Activated T-helper 1 cell treated with anti-CD3 and anti-CD28 coated beads, Interleukin-12 subunit alpha, Interleukin-12 subunit beta, Interleukin-2, Interleukin-4 antibody, amounts not matched to agents 30 ng/mL and 10 ng/mL and 1 ng/mL, durations not matched to agents 14 hours and 24 hours and 36 hours (primary cell): Measurements from ENCODE around the gene C17orf67. TPM values are rescaled to one million over a fixed set of nuclear protein-coding genes. Genes with fewer than 3 reads are reported as not detected.
A peak's percentile ranks its signal among the peaks of the same experiment; 100 is the strongest.

Experiments
- DNase-seq: peaks from one replicate; pipeline ENCODE4 v3.0.0; 2021; ENCODE audit warnings: low spot score
- H3K27ac Mint-ChIP-seq: one replicate; pipeline ENCODE4 v1.8.0; 2021; ENCODE audit warnings: mild to moderate bottlenecking, mixed read lengths
- H3K27me3 Mint-ChIP-seq: one replicate; pipeline ENCODE4 v1.8.0; 2022; ENCODE audit warnings: mild to moderate bottlenecking, moderate library complexity, mixed read lengths; ENCODE audit not compliant: insufficient read depth
- H3K36me3 Mint-ChIP-seq: one replicate; pipeline ENCODE4 v1.8.0; 2021; ENCODE audit warnings: low read depth, mixed read lengths
- H3K4me1 Mint-ChIP-seq: one replicate; pipeline ENCODE4 v1.8.0; 2021; ENCODE audit warnings: low read depth, mixed read lengths
- H3K4me3 Mint-ChIP-seq: one replicate; pipeline ENCODE4 v1.8.0; 2021; ENCODE audit warnings: mild to moderate bottlenecking, moderate library complexity, mixed read lengths
- H3K9me3 Mint-ChIP-seq: one replicate; pipeline ENCODE4 v1.8.0; 2021; ENCODE audit warnings: mixed read lengths
- intact Hi-C: fragments of 100-400 bp; cut with micrococcal nuclease; formaldehyde crosslinking; loops from one replicate; pipeline ENCODE4 v1.15.1; 2024
- total RNA-seq: library from RNA; stranded (reverse); gene quantifications from 2 replicates; pipeline ENCODE4 v1.2.3, GENCODE V29; 2022

Gene C17orf67
- total RNA-seq, 1 donor from 2014 or later, result 3.1 TPM

DNA sequence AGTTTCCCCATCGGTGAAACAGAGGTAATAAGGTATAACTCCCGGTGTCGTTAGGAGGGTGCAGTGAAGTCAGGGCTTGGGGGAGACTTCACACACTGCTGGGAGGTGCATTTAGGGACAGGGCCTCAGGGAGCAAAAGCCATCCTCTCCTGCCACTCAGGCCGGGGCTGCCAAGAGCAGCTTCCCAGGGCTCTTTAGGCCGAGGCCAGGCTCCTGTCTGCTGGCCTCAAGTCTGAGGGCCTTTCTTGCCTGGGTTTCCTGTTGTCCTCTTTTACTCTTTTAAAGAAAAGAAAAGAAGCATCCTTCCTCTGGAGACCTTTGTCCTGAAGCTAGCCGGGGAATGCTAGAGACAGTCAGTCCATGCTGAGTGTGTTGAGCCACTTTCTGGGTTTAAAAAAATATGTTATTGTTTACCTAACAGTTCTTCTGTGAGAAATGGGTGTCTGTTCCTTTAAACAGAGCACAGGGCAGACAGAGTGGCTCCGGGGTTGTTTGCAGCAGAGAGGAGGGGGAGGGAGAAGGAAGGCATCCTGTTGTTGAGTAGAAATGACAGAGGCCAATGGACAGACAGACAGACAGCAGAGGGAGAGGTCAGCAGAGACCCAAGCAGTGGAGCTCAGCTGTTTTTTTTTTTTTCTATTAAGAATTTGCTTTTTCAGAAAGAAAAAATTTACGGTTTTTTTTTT, 79.1 kb downstream of the C17orf67 start:
- intact Hi-C loops, result no loop called here
- no peaks in the 10 kb centered on the region for H3K9me3 Mint-ChIP-seq
- H3K4me1 Mint-ChIP-seq, result peaks cover 44% of the 10 kb centered on the region
- peak; percentile 4 for DNase-seq
- no peak overlapping the region for H3K4me3 Mint-ChIP-seq
- peaks cover 3% of the 10 kb centered on the region for H3K27me3 Mint-ChIP-seq
- H3K36me3 Mint-ChIP-seq, result no peaks in the 10 kb centered on the region
- H3K27ac Mint-ChIP-seq, result peak overlapping the region; percentile 62

DNA sequence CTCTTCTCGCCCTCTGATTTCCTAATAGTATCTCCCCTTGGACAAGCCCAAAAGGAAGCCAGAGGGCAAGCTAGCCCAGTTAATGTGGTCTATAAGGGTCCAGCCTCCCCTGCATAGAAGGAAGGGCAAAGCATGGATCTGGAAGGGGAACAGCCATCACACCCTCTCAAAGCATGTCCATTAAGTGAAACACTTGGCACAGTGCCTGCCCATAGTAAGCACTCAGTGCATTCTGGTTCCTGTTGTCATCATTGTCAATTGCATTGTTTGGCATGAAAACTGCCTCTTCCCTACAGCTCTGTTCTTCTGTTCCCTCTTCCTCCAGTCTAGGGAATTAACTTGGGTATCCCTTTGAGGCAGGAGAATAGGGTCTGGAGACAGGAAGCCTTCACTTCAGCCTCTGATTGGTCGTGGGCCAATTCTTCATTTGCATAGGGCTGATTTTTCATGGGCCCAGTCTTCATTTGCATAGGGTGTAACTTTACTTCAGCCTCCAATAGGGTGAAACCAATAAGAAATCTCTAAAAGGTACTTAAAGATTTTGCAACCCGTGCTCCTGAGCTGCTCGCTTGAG, 81.4 kb downstream of the C17orf67 start:
- H3K27ac Mint-ChIP-seq, result no peak overlapping the region
- peaks cover 49% of the 10 kb centered on the region for H3K4me1 Mint-ChIP-seq

DNA sequence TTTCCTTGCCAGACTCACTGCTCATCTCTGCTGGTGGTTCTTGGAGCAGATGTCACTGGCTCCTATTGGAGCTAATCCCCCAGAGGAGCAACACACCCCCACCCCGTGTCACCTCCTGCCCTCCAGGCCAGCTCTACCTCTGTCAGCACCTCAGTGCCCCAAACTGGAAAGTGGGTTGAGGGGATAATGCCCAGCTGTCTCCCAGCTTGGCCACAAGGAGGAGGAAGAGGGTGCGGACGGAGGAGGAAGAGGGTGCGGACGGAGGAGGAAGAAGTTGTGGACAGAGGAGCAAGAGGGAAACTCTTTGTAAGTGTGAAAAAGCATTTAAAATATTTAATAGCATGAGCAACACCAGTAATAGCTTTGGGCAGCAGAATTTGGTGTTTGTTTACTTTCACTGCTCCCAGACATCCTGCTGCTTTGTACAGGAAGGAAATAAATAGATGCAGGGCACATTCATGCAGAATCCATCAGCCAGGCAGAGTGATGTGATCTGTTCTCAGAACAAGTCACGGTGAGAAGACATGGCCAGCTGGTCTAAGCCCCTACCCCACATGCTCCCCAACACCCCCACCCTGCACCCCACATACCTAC, 82.5 kb downstream of the C17orf67 start:
- no peak overlapping the region for H3K27ac Mint-ChIP-seq
- no peaks in the 10 kb centered on the region for H3K27me3 Mint-ChIP-seq
- DNase-seq, result no peak
- H3K4me3 Mint-ChIP-seq, result no peak overlapping the region
- H3K36me3 Mint-ChIP-seq, result no peaks in the 10 kb centered on the region
- H3K9me3 Mint-ChIP-seq, result no peaks in the 10 kb centered on the region
- peaks cover 49% of the 10 kb centered on the region for H3K4me1 Mint-ChIP-seq
- intact Hi-C loops, result no loop called here

More for the DNA sequence above, 81.4 kb downstream of the C17orf67 start:
- Mint-ChIP-seq H3K27me3 (no peaks in the 10 kb centered on the region), H3K9me3 (no peaks in the 10 kb centered on the region), H3K36me3 (no peaks in the 10 kb centered on the region), H3K4me3 (no peak overlapping the region)
- no peak for DNase-seq
- intact Hi-C loops, result no loop called here

DNA sequence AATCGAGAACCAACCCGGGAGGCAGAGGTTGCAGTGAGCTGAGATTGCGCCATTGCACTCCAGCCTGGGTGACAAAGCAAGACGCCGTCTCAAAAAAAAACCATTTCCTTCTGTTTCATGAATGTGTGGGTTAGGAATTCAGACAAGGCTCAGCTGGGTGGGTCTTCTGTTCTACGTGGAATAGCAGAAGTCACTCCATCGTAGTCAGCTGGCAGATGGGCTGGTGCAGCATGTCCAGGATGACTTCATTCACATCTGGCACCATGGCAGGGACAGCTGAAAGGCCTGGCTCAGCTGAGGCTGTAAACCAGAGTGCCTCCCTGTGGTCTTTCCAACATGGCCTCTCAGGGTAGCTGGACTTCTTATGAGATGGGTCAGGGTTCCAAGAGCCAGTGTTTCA, 89.0 kb downstream of the C17orf67 start:
- H3K27ac Mint-ChIP-seq, result no peak overlapping the region
- no peak for DNase-seq
- peaks cover 5% of the 10 kb centered on the region for H3K27me3 Mint-ChIP-seq
- H3K4me1 Mint-ChIP-seq, result peaks cover 6% of the 10 kb centered on the region
- H3K36me3 Mint-ChIP-seq, result no peaks in the 10 kb centered on the region
- no peaks in the 10 kb centered on the region for H3K9me3 Mint-ChIP-seq
- no peak overlapping the region for H3K4me3 Mint-ChIP-seq
- intact Hi-C loops, result no loop called here

DNA sequence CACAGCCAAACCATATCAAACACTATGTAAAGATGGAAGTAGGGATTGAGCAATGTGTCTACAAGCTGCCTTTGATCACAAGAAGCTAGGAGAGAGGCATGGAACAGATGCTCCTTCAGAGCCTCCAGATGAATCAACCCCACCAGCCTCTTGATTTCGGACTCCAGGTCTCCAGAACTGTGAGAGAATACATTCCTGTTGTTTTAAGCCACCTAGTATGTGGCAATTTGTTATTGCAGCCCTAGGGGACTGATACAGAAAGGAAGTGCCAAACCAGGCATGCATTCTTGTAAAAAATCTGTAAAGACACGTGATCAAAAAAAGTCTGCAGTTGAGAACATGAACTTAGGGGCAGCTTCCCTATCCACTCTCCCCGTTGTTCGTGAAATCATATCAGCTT, 91.1 kb downstream of the C17orf67 start:
- Mint-ChIP-seq H3K27me3 (peaks cover 9% of the 10 kb centered on the region), H3K4me1 (no peaks in the 10 kb centered on the region), H3K27ac (no peak overlapping the region), H3K36me3 (no peaks in the 10 kb centered on the region), H3K4me3 (no peak overlapping the region), H3K9me3 (no peaks in the 10 kb centered on the region)
- intact Hi-C loops, result no loop called here
- DNase-seq, result no peak

Other genes with a start within 250 kb of the C17orf67 start
- not detected in 2 replicates for gene NOG, start 240.2 kb downstream of the C17orf67 start, total RNA-seq
- gene DGKE, start 231 bp upstream of the C17orf67 start, total RNA-seq, result 31.8 and 34.3 TPM in 2 replicates
- gene TRIM25, start 80.1 kb upstream of the C17orf67 start, total RNA-seq, result 86.9 and 98.2 TPM in 2 replicates
- gene COIL, start 127.1 kb upstream of the C17orf67 start, total RNA-seq, result 21.0 and 25.2 TPM in 2 replicates
- gene SCPEP1, start 144.2 kb upstream of the C17orf67 start, total RNA-seq, result 11.6 and 13.9 TPM in 2 replicates